ENCODE data around the gene RIPOR2.
"Not testable (repeated sequence)": the region's sequence is repeated elsewhere in the genome, so short reads cannot be mapped to it uniquely, and the experiment has no call there.

Gene RIPOR2

DNA sequence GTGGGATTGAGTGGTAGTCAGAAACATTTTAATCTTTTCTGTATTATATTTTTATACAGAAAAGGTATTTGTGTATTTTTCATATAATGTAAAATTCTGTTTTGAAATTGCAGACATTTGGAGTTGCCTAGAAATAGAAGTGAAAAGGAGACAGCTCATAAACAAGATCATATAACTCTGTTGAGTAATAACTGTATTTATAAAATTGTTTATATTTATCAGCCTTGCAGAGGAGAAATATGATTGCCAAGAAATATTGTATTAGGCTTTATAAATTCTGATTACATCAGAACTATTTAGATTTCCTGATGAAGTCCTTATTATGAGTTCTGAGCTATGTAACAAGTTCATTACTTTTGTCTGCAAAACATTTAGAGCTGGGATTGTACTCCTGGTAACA, 55.3 kb downstream of the RIPOR2 start:
- H3K4me3 ChIP-seq (replicated peaks; ENCODE audit: low read depth, low read length), result no peak overlapping the region
- DNase-seq (ENCODE audit: extremely low read depth, low read depth), result no peak
- TF ChIP-seq, protein P1, sequence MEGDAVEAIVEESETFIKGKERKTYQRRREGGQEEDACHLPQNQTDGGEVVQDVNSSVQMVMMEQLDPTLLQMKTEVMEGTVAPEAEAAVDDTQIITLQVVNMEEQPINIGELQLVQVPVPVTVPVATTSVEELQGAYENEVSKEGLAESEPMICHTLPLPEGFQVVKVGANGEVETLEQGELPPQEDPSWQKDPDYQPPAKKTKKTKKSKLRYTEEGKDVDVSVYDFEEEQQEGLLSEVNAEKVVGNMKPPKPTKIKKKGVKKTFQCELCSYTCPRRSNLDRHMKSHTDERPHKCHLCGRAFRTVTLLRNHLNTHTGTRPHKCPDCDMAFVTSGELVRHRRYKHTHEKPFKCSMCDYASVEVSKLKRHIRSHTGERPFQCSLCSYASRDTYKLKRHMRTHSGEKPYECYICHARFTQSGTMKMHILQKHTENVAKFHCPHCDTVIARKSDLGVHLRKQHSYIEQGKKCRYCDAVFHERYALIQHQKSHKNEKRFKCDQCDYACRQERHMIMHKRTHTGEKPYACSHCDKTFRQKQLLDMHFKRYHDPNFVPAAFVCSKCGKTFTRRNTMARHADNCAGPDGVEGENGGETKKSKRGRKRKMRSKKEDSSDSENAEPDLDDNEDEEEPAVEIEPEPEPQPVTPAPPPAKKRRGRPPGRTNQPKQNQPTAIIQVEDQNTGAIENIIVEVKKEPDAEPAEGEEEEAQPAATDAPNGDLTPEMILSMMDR (IDR thresholded peaks at IDR 0.05; ENCODE audit: low read depth, low read length, missing control alignments), result no peak

DNA sequence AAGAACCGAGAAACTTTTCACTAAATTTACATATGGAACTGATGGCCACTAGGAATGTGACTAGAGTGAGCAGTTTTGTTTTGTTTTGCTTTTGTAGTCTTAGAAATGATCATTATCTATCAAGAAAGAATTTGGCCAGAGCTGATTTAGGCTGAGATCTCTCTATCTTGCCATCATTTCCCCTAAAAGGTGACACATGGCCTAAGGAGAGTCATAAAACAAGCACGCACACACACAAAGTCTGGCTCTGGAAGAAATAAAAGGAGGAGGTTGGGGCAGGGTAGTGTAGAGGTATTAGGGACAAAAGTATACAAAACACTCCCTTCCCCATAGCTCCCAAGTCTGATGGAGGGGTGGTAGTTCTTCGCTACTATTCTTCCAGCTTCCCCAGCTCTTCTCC, 56.4 kb downstream of the RIPOR2 start:
- no peak for DNase-seq (ENCODE audit: extremely low read depth, low read depth)
- no peak overlapping the region for H3K4me3 ChIP-seq (replicated peaks; ENCODE audit: low read depth, low read length)
- TF ChIP-seq, protein P1 (IDR thresholded peaks at IDR 0.05; ENCODE audit: low read depth, low read length, missing control alignments), result no peak

DNA sequence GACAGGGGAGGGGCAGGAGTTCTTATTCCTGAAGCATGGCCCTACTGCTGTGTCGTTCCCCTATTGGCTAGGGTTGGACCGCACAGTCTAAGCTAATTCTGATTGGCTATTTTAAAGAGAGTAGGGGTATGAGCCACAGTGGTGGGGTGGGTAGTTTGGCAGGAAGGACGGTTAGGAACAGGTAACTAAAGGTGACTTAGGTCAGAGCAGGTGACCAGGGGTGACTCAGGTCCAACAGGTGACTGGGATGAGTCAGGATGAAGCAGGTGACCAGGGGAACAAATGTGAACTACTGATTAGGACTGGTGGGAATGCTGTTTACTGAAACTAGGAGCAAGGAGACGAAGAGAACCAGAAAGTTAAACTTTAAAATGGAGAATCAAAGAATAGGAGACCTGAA, 58.0 kb downstream of the RIPOR2 start:
- not testable (repeated sequence) for H3K4me3 ChIP-seq (replicated peaks; ENCODE audit: low read depth, low read length); DNase-seq (ENCODE audit: extremely low read depth, low read depth)

DNA sequence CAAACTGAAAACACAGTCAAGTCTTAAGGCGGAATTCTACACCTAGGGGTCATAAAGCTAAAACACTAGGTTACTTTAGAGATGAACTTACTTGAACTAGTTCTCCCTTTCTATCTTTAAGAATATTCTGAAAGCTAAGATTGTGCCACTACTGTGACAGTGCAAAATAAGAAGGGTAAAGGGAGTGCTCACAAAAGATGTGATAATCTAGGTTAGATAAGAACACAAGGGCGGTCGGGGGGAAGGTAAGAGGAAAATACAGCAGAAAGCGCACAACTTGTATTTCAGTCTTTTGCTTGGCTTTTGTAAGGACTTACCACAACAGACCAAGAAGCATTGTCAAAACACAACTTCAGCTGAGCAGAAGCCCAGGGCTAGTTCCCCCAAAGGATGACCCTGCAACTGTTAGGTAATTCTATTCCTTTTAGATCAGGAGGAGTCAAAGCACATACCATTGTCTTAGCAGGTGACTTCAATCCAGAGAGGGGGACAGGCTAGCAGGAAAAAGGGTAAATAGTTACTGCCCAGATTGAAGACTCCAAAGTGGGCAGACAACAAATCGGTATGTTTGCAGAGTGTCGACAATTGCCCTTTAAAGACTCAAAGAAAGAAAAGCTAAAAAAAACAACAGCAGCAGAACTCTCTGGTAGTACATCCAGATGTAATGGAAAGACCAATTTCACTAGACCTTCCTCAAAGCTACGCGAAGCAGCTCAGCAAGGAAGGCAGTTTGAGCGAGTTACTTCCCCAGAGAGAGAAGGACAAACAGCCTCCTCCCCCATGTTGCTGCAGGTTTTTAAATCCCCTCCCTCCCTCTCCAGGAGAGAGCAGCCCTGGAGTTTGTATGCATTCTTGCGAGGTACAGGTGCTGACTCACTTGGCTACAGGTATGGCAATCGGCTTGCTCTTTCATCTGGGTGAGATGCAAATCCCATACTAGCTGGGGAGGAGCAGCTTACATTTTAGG, 59.0 kb downstream of the RIPOR2 start:
- no peak for DNase-seq (ENCODE audit: extremely low read depth, low read depth)
- TF ChIP-seq, protein P1 (IDR thresholded peaks at IDR 0.05; ENCODE audit: low read depth, low read length, missing control alignments), result no peak
- H3K4me3 ChIP-seq (replicated peaks; ENCODE audit: low read depth, low read length), result no peak overlapping the region

DNA sequence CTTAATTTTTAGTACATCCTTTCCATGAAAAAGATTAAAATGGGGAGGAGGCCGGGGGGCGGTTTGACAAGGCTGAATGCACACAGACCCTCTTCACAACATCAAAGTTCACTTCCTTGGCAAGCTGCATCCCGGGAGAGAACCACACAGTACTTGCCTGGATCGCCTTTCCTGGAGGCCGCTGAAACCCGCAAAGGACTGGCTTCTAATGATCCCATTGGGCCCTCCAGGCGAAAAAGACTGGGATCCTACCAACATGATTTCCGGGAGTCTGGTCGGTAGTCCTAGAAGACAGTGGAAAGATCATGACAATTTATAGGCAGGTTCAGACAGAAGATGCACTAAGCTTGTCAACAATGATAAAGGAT, 60.2 kb downstream of the RIPOR2 start:
- H3K4me3 ChIP-seq (replicated peaks; ENCODE audit: low read depth, low read length), result no peak overlapping the region
- DNase-seq (ENCODE audit: extremely low read depth, low read depth), result no peak
- TF ChIP-seq, protein P1 (IDR thresholded peaks at IDR 0.05; ENCODE audit: low read depth, low read length, missing control alignments), result no peak

DNA sequence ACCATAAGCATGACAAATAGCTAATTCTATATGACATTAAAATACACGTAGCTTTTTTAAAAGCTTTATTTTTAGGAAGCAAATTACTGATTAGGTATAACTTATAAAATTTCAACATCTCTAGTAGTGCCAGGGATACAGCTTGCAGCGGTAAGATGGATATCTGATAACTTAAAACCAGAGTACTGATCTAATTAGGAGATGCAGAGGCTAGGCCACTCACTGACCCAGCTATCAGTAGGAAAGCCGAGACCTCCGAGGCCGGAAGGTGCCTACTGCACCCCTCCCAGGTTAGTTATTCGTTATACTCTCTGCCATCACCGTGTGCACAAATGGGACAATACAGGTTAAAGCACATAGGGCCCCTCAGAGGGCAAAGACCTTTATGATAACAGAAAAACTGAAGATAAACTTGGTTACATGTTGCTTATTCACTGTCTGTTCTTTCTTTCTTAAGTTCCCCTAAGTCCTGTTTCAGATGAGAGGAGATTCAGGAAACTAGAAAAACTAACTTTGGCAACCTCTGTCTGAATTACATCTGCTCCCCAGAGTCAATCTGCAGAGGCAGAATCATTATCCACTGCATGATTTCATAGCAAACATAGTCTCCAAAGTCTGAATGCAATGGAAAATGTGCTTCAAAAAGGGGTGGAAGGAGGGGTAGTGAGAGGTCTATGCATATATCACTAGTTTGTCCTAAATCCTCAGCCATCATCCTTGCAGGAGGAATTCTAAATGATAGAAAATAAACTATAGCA, 60.8 kb downstream of the RIPOR2 start:
- DNase-seq (ENCODE audit: extremely low read depth, low read depth), result no peak
- TF ChIP-seq, protein P1 (IDR thresholded peaks at IDR 0.05; ENCODE audit: low read depth, low read length, missing control alignments), result no peak
- H3K4me3 ChIP-seq (replicated peaks; ENCODE audit: low read depth, low read length), result no peak overlapping the region

DNA sequence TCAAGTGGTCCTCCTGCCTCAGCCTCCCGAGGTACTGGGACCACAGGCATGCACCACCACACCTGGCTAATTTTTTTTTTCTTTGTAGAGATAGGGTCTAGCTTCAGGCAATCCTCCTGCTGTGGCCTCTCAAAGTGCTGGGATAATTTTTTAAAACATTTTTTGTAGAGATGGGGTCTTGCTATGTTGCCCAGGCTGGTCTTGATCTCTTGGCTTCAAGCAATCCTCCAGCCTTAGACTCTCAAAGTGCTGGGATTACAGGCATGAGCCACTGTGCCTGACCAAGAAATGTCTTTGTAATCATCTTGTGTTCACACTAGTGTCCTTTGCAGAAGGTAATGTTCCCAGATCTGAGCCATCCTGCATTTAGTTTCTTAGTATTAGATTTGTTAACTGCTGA, 61.6 kb downstream of the RIPOR2 start:
- DNase-seq (ENCODE audit: extremely low read depth, low read depth), result no peak
- H3K4me3 ChIP-seq (replicated peaks; ENCODE audit: low read depth, low read length), result no peak overlapping the region
- TF ChIP-seq, protein P1 (IDR thresholded peaks at IDR 0.05; ENCODE audit: low read depth, low read length, missing control alignments), result no peak

Measured in HFF-Myc (cell line).